ENCODE data around the gene CEP43. TPM values are rescaled to one million over a fixed set of nuclear protein-coding genes. Genes with fewer than 3 reads are reported as not detected.

CEP43 gene
- total RNA-seq, 1 donor from 2014 or later, result 9.1 TPM

DNA sequence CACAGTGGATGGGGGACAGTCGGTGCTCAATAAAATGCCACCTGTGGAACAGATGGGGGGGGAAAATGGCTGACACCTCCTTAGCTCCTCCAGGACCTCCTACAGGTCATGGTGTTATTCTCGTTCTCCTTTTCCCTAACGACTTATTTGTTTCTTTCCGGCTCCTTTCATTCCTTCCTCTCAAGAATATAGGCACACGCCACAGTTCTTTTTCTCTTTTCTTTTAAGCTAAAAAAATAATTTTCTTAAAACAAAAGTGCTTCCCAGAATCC lies 41.5 kb upstream of the CEP43 start:
- DNase-seq (ENCODE audit: extremely low spot score in 2 of 2), result no peak
- TF ChIP-seq, protein P1, sequence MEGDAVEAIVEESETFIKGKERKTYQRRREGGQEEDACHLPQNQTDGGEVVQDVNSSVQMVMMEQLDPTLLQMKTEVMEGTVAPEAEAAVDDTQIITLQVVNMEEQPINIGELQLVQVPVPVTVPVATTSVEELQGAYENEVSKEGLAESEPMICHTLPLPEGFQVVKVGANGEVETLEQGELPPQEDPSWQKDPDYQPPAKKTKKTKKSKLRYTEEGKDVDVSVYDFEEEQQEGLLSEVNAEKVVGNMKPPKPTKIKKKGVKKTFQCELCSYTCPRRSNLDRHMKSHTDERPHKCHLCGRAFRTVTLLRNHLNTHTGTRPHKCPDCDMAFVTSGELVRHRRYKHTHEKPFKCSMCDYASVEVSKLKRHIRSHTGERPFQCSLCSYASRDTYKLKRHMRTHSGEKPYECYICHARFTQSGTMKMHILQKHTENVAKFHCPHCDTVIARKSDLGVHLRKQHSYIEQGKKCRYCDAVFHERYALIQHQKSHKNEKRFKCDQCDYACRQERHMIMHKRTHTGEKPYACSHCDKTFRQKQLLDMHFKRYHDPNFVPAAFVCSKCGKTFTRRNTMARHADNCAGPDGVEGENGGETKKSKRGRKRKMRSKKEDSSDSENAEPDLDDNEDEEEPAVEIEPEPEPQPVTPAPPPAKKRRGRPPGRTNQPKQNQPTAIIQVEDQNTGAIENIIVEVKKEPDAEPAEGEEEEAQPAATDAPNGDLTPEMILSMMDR (IDR thresholded peaks at IDR 0.05), result no peak
- TF ChIP-seq POLR2A (IDR thresholded peaks at IDR 0.05), result no peak
- TF ChIP-seq POLR2AphosphoS5 (IDR thresholded peaks at IDR 0.05; ENCODE audit: insufficient read depth in 1 of 2, low read depth in 1 of 2), result no peak
- Histone ChIP-seq H3K9me3 (no peaks in the 10 kb centered on the region), H3K4me3 (peak overlapping the region in 1 of 2 donors; percentile 96), H3K36me3 (no peaks in the 10 kb centered on the region), H3K27ac (peak overlapping the region; percentile 92), H3K4me1 (peaks cover 40% of the 10 kb centered on the region), H3K27me3 (no peaks in the 10 kb centered on the region)
- intact Hi-C loops (cut with DNase I), result no loop called here

DNA sequence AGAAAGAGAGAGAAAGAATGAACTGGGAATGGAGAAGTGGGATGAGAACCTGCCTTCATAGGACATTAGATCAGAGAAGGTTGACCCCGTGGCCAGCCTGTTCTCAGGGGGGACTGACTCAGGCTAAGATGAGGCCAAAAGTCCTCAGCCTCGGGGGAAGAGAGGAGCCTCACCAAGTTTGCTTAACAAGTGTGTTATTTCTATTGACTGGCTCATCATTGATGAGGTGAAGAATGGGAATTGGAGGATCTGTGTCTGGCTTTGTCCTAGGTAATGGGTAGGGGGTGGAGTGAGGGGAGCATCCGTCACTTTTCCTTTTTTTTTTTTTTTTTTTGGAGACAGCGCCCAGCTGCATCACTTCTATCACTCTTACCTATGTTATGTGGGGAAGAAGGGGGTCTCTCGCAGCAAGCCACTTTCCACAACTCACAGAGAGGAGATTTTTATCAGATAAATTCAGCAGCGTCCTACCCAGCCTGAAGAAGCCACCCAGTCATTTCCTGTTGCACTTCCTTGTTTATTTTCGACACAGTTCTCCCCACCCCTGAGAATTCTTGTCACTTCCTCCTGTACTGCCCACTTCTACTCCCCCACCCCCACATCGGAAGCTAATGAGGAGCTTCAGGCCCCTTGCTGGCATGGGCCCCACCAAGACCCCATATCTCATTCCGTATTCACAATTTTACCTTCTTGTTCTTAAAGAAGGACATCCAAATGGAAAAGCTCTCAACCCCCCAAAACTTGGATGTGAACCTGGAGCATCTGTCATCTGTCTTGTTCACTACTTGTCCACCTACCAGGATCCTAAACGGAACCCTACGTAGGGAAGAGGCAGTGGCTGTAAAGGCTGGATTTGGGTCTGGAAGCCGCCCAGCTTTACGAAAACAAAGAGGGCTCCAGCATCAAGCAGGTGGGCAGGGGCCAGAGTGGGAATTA lies 40.0 kb upstream of the CEP43 start:
- H3K36me3 ChIP-seq, result no peaks in the 10 kb centered on the region
- intact Hi-C loops (cut with DNase I), result no loop called here
- H3K27me3 ChIP-seq, result no peaks in the 10 kb centered on the region
- H3K4me1 ChIP-seq, result peaks cover 31% of the 10 kb centered on the region
- no peak overlapping the region for H3K4me3 ChIP-seq
- no peak overlapping the region for H3K27ac ChIP-seq
- DNase-seq (ENCODE audit: extremely low spot score in 2 of 2), result no peak
- H3K9me3 ChIP-seq, result no peaks in the 10 kb centered on the region
- TF ChIP-seq POLR2A (IDR thresholded peaks at IDR 0.05), result no peak
- TF ChIP-seq POLR2AphosphoS5 (IDR thresholded peaks at IDR 0.05; ENCODE audit: insufficient read depth in 1 of 2, low read depth in 1 of 2), result no peak
- TF ChIP-seq, protein P1 (IDR thresholded peaks at IDR 0.05), result no peak

DNA sequence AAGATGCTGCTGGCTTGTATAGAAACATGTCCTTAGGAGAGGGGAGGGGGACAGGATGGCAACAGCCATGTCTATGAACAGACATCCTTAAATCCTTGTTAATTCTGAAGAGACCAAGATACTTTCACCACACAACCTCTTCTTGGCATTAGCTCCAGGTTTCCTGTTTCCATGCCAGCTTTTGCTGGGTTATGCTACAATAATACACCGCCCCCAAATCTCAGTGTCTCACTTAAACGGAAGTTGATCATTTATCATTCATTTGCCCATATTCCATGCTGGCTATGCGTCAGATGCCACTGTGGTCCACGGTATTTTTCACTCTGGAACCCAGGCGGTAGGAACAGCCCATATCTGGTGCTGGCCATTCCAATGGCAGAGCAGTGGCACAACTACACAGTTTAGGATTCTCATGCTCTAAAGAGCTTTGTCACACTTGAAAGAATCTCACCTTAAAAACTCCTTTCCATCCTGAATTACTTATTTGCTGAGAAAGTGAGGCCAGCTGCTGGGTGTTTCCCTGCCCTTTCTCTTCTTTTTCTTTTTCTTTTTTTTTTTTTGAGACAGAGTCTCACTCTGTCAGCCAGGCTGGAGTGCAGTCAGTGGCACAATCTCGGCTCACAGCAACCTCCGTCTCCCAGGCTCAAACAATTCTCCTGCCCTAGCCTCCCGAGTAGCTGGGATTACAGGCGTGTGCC lies 39.1 kb upstream of the CEP43 start:
- H3K9me3 ChIP-seq, result no peaks in the 10 kb centered on the region
- intact Hi-C loops (cut with DNase I), result no loop called here
- H3K27me3 ChIP-seq, result no peaks in the 10 kb centered on the region
- H3K4me3 ChIP-seq, result no peak overlapping the region
- no peak for DNase-seq (ENCODE audit: extremely low spot score in 2 of 2)
- H3K27ac ChIP-seq, result no peak overlapping the region
- no peaks in the 10 kb centered on the region for H3K36me3 ChIP-seq
- H3K4me1 ChIP-seq, result peaks cover 25% of the 10 kb centered on the region
- TF ChIP-seq, protein P1 (IDR thresholded peaks at IDR 0.05), result no peak
- TF ChIP-seq POLR2A (IDR thresholded peaks at IDR 0.05) (no peak), POLR2AphosphoS5 (IDR thresholded peaks at IDR 0.05; ENCODE audit: insufficient read depth in 1 of 2, low read depth in 1 of 2) (no peak)

DNA sequence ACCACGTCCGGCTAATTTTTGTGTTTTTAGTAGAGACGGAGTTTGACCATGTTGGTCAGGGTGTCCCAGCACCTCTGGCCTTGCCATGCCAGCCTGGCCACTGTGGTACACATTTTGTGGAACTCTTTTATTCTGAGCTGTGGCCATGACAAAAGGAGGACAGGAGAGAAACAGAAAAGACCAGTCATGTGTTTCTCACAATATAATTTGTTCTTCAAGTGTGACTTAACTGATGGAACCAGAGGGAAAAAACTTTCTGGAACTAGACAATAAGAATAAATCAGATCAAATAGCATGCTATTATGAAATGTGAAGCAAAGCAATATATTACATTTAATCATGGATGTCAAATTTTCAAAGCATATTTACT lies 38.6 kb upstream of the CEP43 start:
- DNase-seq (ENCODE audit: extremely low spot score in 2 of 2), result no peak
- intact Hi-C loops (cut with DNase I), result no loop called here
- TF ChIP-seq POLR2AphosphoS5 (IDR thresholded peaks at IDR 0.05; ENCODE audit: insufficient read depth in 1 of 2, low read depth in 1 of 2) (no peak), POLR2A (IDR thresholded peaks at IDR 0.05) (no peak)
- TF ChIP-seq, protein P1 (IDR thresholded peaks at IDR 0.05), result no peak

DNA sequence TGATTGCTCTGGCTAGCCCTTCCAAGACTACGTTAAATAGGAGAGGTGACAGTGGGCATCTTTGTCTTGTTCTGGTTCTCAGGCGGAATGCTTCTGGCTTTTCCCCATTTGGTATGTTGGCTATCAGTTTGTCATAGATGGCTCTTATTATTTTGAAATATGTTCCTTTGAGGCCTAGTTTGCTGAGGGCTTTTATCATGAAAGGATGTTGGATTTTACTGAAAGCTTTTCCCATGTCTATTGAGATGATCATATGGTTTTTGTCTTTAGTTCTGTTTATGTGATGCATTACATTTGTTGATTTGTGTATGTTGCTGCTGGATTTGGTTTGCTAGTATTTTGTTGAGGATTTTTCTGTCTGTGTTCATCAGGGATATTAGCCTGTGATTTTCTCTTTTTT lies 32.9 kb upstream of the CEP43 start:
- intact Hi-C loops (cut with DNase I), result no loop called here
- Histone ChIP-seq H3K4me1 (no peaks in the 10 kb centered on the region), H3K36me3 (no peaks in the 10 kb centered on the region), H3K27me3 (no peaks in the 10 kb centered on the region), H3K4me3 (no peak overlapping the region), H3K27ac (no peak overlapping the region), H3K9me3 (no peaks in the 10 kb centered on the region)
- no peak for DNase-seq (ENCODE audit: extremely low spot score in 2 of 2)
- TF ChIP-seq POLR2A (IDR thresholded peaks at IDR 0.05), result no peak
- TF ChIP-seq POLR2AphosphoS5 (IDR thresholded peaks at IDR 0.05; ENCODE audit: insufficient read depth in 1 of 2, low read depth in 1 of 2), result no peak
- TF ChIP-seq, protein P1 (IDR thresholded peaks at IDR 0.05), result no peak

More for the DNA sequence above, 38.6 kb upstream of the CEP43 start:
- H3K36me3 ChIP-seq, result no peaks in the 10 kb centered on the region
- no peaks in the 10 kb centered on the region for H3K27me3 ChIP-seq
- no peak overlapping the region for H3K27ac ChIP-seq
- H3K9me3 ChIP-seq, result no peaks in the 10 kb centered on the region
- H3K4me1 ChIP-seq, result peaks cover 20% of the 10 kb centered on the region
- no peak overlapping the region for H3K4me3 ChIP-seq

Data from vagina (tissue), 2 donors.